GM21619 (cell line): ENCODE measurements around the gene ATRN.
"Not testable (repeated sequence)": the region's sequence is repeated elsewhere in the genome, so short reads cannot be mapped to it uniquely, and the experiment has no call there.

Experiments
- ATAC-seq: cut with Tn5 transposase; IDR thresholded peaks from one replicate; pipeline ENCODE4 v1.9.1; 2021; ENCODE audit not compliant: unreplicated experiment

The ATRN gene

GRCh38 chr20:3470627-3471396 is at the start of gene ATRN:
ATRN (plus strand) TSS chr20:3471018; CDS start chr20:3471108, 90 bp downstream.
- peak; percentile 83 for ATAC-seq

- ATAC-seq = no peak
Observed at GRCh38 chr20:3421985-3422384, 48.8 kb upstream of the ATRN start.

GRCh38 chr20:3423126-3423525 is 47.7 kb upstream of the ATRN start:
- ATAC-seq = no peak

GRCh38 chr20:3426766-3427165 is 44.1 kb upstream of the ATRN start:
- ATAC-seq = not testable (repeated sequence)

- ATAC-seq = peak; percentile 91
Observed at GRCh38 chr20:3430376-3431069, 40.3 kb upstream of the ATRN start.

- ATAC-seq = no peak
Observed at GRCh38 chr20:3431109-3431508, 39.7 kb upstream of the ATRN start.

- no peak for ATAC-seq
Observed at GRCh38 chr20:3432844-3433243, 38.0 kb upstream of the ATRN start.

- ATAC-seq = no peak
Observed at GRCh38 chr20:3433744-3434143, 37.1 kb upstream of the ATRN start.

- no peak for ATAC-seq
Observed at GRCh38 chr20:3434232-3434631, 36.6 kb upstream of the ATRN start.

- no peak for ATAC-seq
Observed at GRCh38 chr20:3436864-3437574, 33.8 kb upstream of the ATRN start.

GRCh38 chr20:3446779-3447178 is 24.0 kb upstream of the ATRN start:
- no peak for ATAC-seq

GRCh38 chr20:3447321-3447720 is 23.5 kb upstream of the ATRN start:
- ATAC-seq = no peak

- ATAC-seq = no peak
Observed at GRCh38 chr20:3449319-3449718, 21.5 kb upstream of the ATRN start.

GRCh38 chr20:3452136-3452535 is 18.7 kb upstream of the ATRN start:
- no peak for ATAC-seq

GRCh38 chr20:3452690-3453089 is 18.1 kb upstream of the ATRN start:
- ATAC-seq = no peak

GRCh38 chr20:3454831-3455230 is 16.0 kb upstream of the ATRN start:
- no peak for ATAC-seq

GRCh38 chr20:3456648-3457047 is 14.2 kb upstream of the ATRN start:
- no peak for ATAC-seq

- ATAC-seq = no peak
Observed at GRCh38 chr20:3459881-3460307, 10.9 kb upstream of the ATRN start.

GRCh38 chr20:3461211-3461771 is 9.5 kb upstream of the ATRN start:
- no peak for ATAC-seq

- ATAC-seq = no peak
Observed at GRCh38 chr20:3461911-3462677, 8.7 kb upstream of the ATRN start.

- no peak for ATAC-seq
Observed at GRCh38 chr20:3464166-3464565, 6.7 kb upstream of the ATRN start.
